Right lobe of liver (tissue), 4 donors: ENCODE measurements around the gene FAIM2.

Experiments
- CTCF ChIP-seq, 4 donors: fragments of 200-600 bp in 3 of 4; fragments of 450-650 bp in 1 of 4; IDR thresholded peaks; one replicate each; pipeline versions ENCODE4 v1.5.1 to v1.8.0; 2016 to 2022; ENCODE audit warnings: antibody characterized with exemption in 4 of 4, mild to moderate bottlenecking in 2 of 4
- POLR2A ChIP-seq: fragments of 450-650 bp; IDR thresholded peaks from one replicate; pipeline ENCODE4 v1.6.1; 2017; ENCODE audit warnings: antibody characterized with exemption, mild to moderate bottlenecking
- donor health status: DM: no; HTN: no; CAD: no.
- donor health status: DM: no; HTN: no; CAD: no.
- donor health status: DM: no; HTN: yes; CAD: no.

DNA sequence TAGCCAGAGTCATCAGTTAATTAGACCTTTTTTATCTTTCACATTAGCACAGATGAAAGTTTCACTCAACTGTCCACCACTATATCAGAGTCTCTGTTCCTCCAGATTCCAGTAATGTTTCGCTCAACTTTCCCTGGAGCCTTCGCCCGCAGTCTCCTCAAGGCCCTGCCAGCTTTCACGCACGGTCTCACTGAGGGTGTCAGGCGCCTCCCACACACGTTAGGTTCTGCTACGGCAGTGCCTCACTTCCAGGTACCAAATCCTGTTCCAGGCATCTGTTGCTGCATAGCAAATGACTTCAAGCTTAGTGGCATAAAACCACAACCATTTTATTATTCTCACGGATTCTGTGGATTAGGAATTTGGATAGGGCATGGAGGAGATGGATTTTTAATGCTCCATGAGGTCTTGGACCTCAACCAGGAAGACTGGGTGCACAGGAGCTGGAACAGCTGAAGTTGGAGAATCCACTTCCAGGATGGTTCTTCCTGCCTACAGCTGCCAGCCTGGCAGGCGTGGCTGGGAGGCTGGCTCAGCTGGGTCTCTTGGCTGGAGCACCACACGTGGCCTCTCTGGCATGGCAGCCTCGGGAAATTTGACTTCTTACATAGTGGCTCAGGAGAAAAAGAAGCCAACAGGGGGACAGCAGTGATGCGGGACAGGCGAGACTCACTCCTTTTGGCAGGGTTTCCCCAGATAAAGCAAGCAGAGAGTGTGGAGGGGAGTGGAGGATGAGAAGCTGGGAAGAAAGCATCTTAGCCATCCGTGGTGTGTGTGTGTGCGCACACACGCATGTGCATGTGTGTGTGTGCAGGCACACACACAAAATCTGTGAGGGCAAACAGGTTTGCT, 39.5 kb downstream of the FAIM2 start:
- no peak for TF ChIP-seq CTCF (IDR thresholded peaks at IDR 0.05)
- no peak for TF ChIP-seq POLR2A
